ENCODE results near the gene VPS13C. TPM values are rescaled to one million over a fixed set of nuclear protein-coding genes. Genes with fewer than 3 reads are reported as not detected.

Gene VPS13C
- total RNA-seq, 1 experiment from 2014 or later, result 18.6 TPM

DNA sequence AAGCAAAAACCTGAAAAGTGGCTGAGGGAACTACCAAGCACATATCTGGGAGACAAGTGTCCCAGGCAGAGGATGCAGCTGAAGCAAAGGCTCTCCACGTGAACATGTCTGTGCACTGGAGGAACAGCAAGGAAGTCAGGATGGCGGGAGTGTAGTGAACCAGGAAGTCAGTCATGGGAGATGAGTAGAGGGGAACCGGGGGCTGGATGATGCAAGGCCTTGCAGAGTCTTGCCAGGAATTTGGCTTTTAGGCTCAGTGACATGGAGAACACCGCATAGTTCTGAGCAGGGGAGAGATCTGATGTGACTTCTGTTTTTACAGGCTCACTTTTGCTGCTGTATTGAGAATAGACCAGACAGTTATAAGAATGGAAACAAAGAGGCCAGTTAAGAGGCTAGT, 25.5 kb upstream of the VPS13C start:
- no peaks in the 10 kb centered on the region for H4K20me1 ChIP-seq (ENCODE audit: insufficient read depth)
- BruUV-seq (replicated peaks), result no TSS peak
- H3K27me3 ChIP-seq (ENCODE audit: insufficient read depth, low read length), result no peaks in the 10 kb centered on the region
- no peaks in the 10 kb centered on the region for H3K9me2 ChIP-seq (ENCODE audit: insufficient read depth)
- TF ChIP-seq ELF1 (IDR thresholded peaks at IDR 0.05; ENCODE audit: borderline replicate concordance, low read depth), result no peak
- TF ChIP-seq SRF (IDR thresholded peaks at IDR 0.05; ENCODE audit: low read depth), result no peak
- TF ChIP-seq CEBPB (IDR thresholded peaks at IDR 0.05; ENCODE audit: low read depth), result no peak
- TF ChIP-seq POLR2AphosphoS5 (IDR thresholded peaks at IDR 0.05; ENCODE audit: low read depth, low read length), result no peak
- no peak for TF ChIP-seq SP1 (IDR thresholded peaks at IDR 0.05; ENCODE audit: low read depth)
- no peak for TF ChIP-seq FOSL1 (IDR thresholded peaks at IDR 0.05; ENCODE audit: low read depth)
- no peak for TF ChIP-seq EZH2phosphoT487 (IDR thresholded peaks at IDR 0.05; ENCODE audit: borderline replicate concordance)
- TF ChIP-seq, protein P1, sequence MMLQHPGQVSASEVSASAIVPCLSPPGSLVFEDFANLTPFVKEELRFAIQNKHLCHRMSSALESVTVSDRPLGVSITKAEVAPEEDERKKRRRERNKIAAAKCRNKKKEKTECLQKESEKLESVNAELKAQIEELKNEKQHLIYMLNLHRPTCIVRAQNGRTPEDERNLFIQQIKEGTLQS (IDR thresholded peaks at IDR 0.05), result no peak
- no peak for TF ChIP-seq CBX3 (IDR thresholded peaks at IDR 0.05; ENCODE audit: low read depth)
- intact Hi-C loops (cut with micrococcal nuclease), result no loop called here
- DNase-seq (ENCODE audit: low read depth, low spot score), result no peak
- ATAC-seq, result no peak
- no peaks in the 10 kb centered on the region for H3K9me3 ChIP-seq (ENCODE audit: control insufficient read depth in 1 of 2, insufficient read depth in 1 of 2, low read depth in 1 of 2, low read length in 2 of 2)
- ChIA-PET POLR2A (no interaction called here), CTCF (no interaction called here), RAD21 (ENCODE audit: low non-redundant PET in 1 of 2, low total read pairs in 2 of 2, uncharacterized antibody in 2 of 2, unreplicated experiment in 2 of 2) (no interaction called here)
- H3K9ac ChIP-seq (ENCODE audit: low read length), result no peak overlapping the region
- no peak overlapping the region for H3K4me3 ChIP-seq (replicated peaks in 1 of 2; ENCODE audit: low read depth in 1 of 2, low read length in 2 of 2)
- H3K27ac ChIP-seq (ENCODE audit: low read depth, low read length), result no peak overlapping the region
- H3K4me1 ChIP-seq (ENCODE audit: control insufficient read depth in 1 of 2, insufficient read depth in 2 of 2, low read length in 2 of 2), result no peaks in the 10 kb centered on the region
- no peaks in the 10 kb centered on the region for H3K79me2 ChIP-seq (ENCODE audit: insufficient read depth, low read length)
- H2AFZ ChIP-seq (ENCODE audit: low read depth, low read length, poor library complexity, severe bottlenecking), result no peak overlapping the region
- H3K4me2 ChIP-seq (ENCODE audit: low read length), result no peak overlapping the region
- H3K36me3 ChIP-seq (ENCODE audit: control insufficient read depth in 1 of 2, insufficient read depth in 2 of 2, low read length in 2 of 2), result no peaks in the 10 kb centered on the region

DNA sequence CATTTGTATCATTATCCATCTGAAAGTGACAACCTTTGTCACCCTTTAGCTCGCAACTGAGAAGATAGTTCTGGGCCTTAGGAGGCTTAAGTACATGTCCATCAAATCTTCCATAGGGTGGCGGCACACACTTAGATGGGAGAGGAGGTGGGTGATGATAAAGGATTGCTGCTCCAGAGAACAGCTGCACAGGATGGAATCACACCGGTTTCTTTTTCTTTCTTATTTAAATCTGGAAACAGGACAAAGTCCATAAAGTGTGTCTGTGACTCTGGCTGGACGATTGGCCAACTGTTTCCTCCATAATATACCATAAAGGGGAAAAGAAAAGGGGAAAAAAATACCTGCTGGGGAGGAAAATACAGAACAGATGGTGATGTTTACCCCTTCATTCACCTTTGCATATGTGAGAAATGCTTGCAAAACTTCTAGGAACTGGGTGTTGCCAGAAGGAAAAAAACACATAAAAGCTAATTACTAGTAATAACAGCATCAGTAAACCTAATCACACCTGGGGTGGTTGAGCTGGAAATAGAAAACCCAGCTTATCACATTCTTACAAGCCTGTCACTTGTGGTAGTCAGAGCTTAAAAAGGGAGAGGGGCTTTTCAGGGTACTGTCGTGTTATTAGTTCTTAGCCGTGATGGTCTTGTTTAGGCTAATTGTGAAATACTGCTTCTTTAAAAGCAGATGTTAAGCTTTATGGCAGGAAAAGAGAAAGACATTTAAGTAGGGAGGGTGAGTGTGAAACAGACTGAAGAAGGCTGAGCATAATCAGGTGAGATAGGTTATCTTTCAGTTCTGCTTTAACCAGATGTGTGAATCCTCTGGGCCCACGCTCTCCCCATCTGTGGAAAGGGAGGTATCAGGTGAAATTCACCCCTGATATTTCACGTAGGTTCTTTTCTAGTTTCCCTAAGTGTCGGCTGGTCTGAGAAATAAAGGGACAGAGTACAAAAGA, 23.2 kb upstream of the VPS13C start:
- H3K27me3 ChIP-seq (ENCODE audit: insufficient read depth, low read length), result no peaks in the 10 kb centered on the region
- ChIA-PET CTCF (no interaction called here), POLR2A (no interaction called here), RAD21 (ENCODE audit: low non-redundant PET in 1 of 2, low total read pairs in 2 of 2, uncharacterized antibody in 2 of 2, unreplicated experiment in 2 of 2) (no interaction called here)
- H3K27ac ChIP-seq (ENCODE audit: low read depth, low read length), result no peak overlapping the region
- no peak overlapping the region for H2AFZ ChIP-seq (ENCODE audit: low read depth, low read length, poor library complexity, severe bottlenecking)
- no peak for TF ChIP-seq FOSL1 (IDR thresholded peaks at IDR 0.05; ENCODE audit: low read depth)
- TF ChIP-seq RAD21 (IDR thresholded peaks at IDR 0.05; ENCODE audit: low read depth), result no peak
- TF ChIP-seq EZH2phosphoT487 (IDR thresholded peaks at IDR 0.05; ENCODE audit: borderline replicate concordance), result no peak
- TF ChIP-seq, protein P2, sequence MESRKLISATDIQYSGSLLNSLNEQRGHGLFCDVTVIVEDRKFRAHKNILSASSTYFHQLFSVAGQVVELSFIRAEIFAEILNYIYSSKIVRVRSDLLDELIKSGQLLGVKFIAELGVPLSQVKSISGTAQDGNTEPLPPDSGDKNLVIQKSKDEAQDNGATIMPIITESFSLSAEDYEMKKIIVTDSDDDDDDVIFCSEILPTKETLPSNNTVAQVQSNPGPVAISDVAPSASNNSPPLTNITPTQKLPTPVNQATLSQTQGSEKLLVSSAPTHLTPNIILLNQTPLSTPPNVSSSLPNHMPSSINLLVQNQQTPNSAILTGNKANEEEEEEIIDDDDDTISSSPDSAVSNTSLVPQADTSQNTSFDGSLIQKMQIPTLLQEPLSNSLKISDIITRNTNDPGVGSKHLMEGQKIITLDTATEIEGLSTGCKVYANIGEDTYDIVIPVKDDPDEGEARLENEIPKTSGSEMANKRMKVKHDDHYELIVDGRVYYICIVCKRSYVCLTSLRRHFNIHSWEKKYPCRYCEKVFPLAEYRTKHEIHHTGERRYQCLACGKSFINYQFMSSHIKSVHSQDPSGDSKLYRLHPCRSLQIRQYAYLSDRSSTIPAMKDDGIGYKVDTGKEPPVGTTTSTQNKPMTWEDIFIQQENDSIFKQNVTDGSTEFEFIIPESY (IDR thresholded peaks at IDR 0.05; ENCODE audit: extremely low read depth, insufficient replicate concordance, low read length), result no peak
- no peaks in the 10 kb centered on the region for H3K36me3 ChIP-seq (ENCODE audit: control insufficient read depth in 1 of 2, insufficient read depth in 2 of 2, low read length in 2 of 2)
- H3K79me2 ChIP-seq (ENCODE audit: insufficient read depth, low read length), result no peaks in the 10 kb centered on the region
- no peaks in the 10 kb centered on the region for H3K9me2 ChIP-seq (ENCODE audit: insufficient read depth)
- H3K4me2 ChIP-seq (ENCODE audit: low read length), result no peak overlapping the region
- DNase-seq (ENCODE audit: low read depth, low spot score), result no peak
- no TSS peak for BruUV-seq (replicated peaks)
- intact Hi-C loops (cut with micrococcal nuclease), result no loop called here
- H3K9me3 ChIP-seq (ENCODE audit: control insufficient read depth in 1 of 2, insufficient read depth in 1 of 2, low read depth in 1 of 2, low read length in 2 of 2), result no peaks in the 10 kb centered on the region
- H3K9ac ChIP-seq (ENCODE audit: low read length), result no peak overlapping the region
- H3K4me3 ChIP-seq (replicated peaks in 1 of 2; ENCODE audit: low read depth in 1 of 2, low read length in 2 of 2), result no peak overlapping the region
- ATAC-seq, result no peak
- H4K20me1 ChIP-seq (ENCODE audit: insufficient read depth), result no peaks in the 10 kb centered on the region
- no peaks in the 10 kb centered on the region for H3K4me1 ChIP-seq (ENCODE audit: control insufficient read depth in 1 of 2, insufficient read depth in 2 of 2, low read length in 2 of 2)
